ENCODE data around the gene SPEM2.

The SPEM2 gene

DNA sequence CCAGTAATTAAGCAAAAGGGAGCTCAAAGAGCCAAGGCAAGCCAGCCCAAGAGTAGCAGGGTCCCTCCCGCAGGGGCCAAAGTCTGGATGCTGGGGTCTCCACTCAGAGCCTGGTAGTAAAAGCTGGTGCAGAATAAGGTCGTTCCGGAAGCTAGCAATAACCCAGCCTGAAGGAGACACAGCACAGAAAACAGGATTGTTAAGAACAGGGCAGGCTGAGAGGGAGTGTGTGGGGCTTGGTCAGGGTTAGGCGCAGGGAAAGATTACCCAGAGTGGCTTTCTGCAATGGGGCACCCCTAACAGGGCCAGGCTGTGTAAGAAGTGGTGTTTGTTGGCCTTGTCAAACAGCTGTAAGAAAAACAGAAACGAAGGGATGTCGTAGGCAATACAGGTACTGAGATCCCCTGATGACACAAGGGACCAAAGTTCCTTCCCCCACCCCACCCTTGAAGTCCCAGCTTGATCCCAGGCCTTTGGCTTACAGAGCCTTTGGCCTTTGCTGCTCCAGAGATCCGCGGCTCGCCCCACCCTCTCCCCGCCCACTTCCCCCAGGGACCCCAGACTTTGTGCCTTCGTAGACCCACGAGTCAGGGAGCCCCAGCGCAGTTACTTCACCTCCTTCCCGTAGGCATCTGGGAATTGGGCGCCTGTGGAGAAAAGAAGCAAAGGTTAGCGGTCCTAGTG lies 22.2 kb upstream of the SPEM2 start:
- Histone ChIP-seq H3K36me3 (no peaks in the 10 kb centered on the region), H3K9me3 (no peaks in the 10 kb centered on the region), H3K4me1 (no peaks in the 10 kb centered on the region), H3K4me3 (ENCODE audit: low read depth, low read length) (peak overlapping the region; percentile 65), H3K27me3 (no peaks in the 10 kb centered on the region)
- DNase-seq = peak; percentile 61
- TF ChIP-seq, protein P1, sequence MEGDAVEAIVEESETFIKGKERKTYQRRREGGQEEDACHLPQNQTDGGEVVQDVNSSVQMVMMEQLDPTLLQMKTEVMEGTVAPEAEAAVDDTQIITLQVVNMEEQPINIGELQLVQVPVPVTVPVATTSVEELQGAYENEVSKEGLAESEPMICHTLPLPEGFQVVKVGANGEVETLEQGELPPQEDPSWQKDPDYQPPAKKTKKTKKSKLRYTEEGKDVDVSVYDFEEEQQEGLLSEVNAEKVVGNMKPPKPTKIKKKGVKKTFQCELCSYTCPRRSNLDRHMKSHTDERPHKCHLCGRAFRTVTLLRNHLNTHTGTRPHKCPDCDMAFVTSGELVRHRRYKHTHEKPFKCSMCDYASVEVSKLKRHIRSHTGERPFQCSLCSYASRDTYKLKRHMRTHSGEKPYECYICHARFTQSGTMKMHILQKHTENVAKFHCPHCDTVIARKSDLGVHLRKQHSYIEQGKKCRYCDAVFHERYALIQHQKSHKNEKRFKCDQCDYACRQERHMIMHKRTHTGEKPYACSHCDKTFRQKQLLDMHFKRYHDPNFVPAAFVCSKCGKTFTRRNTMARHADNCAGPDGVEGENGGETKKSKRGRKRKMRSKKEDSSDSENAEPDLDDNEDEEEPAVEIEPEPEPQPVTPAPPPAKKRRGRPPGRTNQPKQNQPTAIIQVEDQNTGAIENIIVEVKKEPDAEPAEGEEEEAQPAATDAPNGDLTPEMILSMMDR (IDR thresholded peaks at IDR 0.05; ENCODE audit: low read depth, low read length) = no peak

- TF ChIP-seq, protein P1 (IDR thresholded peaks at IDR 0.05; ENCODE audit: low read depth, low read length) = no peak
- Histone ChIP-seq H3K36me3 (no peaks in the 10 kb centered on the region), H3K4me1 (no peaks in the 10 kb centered on the region), H3K27me3 (no peaks in the 10 kb centered on the region), H3K9me3 (no peaks in the 10 kb centered on the region), H3K4me3 (ENCODE audit: low read depth, low read length) (peak overlapping the region; percentile 65)
- DNase-seq = no peak
These were observed 21.8 kb upstream of the SPEM2 start for GRCh38 chr17:7403727-7403976.

GRCh38 chr17:7403977-7404736 lies 21.3 kb upstream of the SPEM2 start, which contains the start of gene TMEM256:
Gene TMEM256, minus strand, starts transcription at chr17:7404097. Its CDS starts 13 bp downstream, at chr17:7404084.
- TF ChIP-seq, protein P1 (IDR thresholded peaks at IDR 0.05; ENCODE audit: low read depth, low read length) = no peak
- no peaks in the 10 kb centered on the region for H3K36me3 ChIP-seq
- peak; percentile 94 for DNase-seq
- peak within 1 kb of the TSS; percentile 65 for H3K4me3 ChIP-seq (ENCODE audit: low read depth, low read length)
- H3K27me3 ChIP-seq = no peaks in the 10 kb centered on the region
- no peaks in the 10 kb centered on the region for H3K9me3 ChIP-seq
- no peaks in the 10 kb centered on the region for H3K4me1 ChIP-seq

DNA sequence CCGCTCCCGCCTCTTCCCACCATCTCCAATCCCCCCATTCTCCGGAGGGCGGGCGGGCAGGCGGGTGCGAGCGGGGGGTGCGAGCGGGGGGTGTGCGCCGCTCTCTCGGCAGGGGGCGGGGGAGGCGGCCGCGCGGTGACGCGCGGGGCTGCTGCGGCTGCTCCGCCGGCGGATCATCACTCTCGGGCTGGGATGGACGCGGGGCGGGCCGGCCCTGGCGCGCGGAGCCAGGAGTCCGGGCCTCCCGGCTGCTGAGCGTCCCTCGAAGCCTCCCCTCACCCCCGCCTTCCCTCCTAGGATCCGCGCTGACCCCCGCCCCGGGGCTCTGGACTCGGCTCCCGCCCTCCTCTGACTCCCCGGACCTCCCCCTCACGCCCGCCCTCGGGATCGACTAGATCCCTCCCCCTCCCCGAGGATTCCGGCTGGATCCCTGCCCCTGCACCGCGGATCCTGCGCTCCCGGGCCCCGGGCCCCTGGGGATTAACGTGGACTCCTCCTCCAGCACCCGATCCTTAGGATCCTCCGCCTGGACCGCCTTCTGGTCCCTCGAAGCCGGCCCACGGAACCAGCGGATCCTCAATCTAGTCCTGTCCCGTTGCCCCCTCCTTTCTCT lies 20.6 kb upstream of the SPEM2 start:
- no peaks in the 10 kb centered on the region for H3K27me3 ChIP-seq
- TF ChIP-seq, protein P1 (IDR thresholded peaks at IDR 0.05; ENCODE audit: low read depth, low read length) = no peak
- H3K4me3 ChIP-seq (ENCODE audit: low read depth, low read length) = peak overlapping the region; percentile 49
- no peaks in the 10 kb centered on the region for H3K4me1 ChIP-seq
- no peak for DNase-seq
- H3K36me3 ChIP-seq = no peaks in the 10 kb centered on the region
- no peaks in the 10 kb centered on the region for H3K9me3 ChIP-seq

DNA sequence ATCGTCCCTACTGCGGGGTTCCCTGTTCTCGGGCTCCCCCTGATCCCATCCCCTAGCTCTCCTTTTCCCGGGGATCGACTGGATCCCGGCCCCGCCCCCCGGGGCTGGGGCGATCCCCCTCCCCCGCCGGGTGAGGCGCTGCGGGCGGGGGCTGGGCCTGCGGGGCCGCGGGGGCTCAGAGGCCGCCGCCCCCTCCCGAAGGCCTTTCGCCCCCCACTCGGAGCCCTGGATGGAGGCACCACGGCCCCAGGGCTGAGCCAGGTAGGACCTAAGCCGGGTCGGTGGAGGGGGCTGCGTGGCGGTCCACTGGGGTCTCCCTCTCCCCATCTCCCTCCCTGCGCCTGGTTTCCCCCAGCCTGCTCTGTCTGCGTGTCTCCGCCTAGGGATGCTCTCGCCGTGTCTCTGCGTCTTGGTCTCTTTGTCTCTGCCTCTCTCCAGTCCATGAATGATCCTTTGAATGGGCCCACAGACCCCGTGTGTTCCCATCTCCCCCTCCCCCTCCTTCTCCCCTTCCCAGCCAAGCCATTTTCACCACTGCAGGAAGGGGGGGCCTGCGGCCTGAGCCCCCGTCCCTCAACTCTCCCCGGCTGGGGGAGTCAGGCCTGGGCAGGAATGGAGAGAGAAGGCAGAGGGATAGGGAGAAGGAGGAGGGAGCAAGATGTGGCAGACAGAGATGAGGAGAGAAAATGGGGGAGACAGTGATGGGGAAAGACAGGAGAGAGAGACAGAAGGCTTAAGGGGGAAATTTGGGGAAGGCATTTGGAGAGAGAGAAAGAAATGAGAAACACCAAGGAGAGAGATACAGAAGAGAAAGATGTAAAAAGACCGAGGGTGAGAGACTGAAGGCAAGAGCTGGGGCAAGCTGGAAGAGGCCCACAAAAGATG lies 19.8 kb upstream of the SPEM2 start:
- no peaks in the 10 kb centered on the region for H3K9me3 ChIP-seq
- no peaks in the 10 kb centered on the region for H3K4me1 ChIP-seq
- no peaks in the 10 kb centered on the region for H3K36me3 ChIP-seq
- no peaks in the 10 kb centered on the region for H3K27me3 ChIP-seq
- peak overlapping the region; percentile 49 for H3K4me3 ChIP-seq (ENCODE audit: low read depth, low read length)
- DNase-seq = no peak
- TF ChIP-seq, protein P1 (IDR thresholded peaks at IDR 0.05; ENCODE audit: low read depth, low read length) = no peak
